HG03457 (cell line): Measurements from ENCODE around the gene BEST1.
"Not testable (repeated sequence)": the region's sequence is repeated elsewhere in the genome, so short reads cannot be mapped to it uniquely, and the experiment has no call there.

Experiments
- ATAC-seq: cut with Tn5 transposase; IDR thresholded peaks from one replicate; pipeline ENCODE4 v1.9.1; 2021; ENCODE audit warnings: moderate number of reproducible peaks; ENCODE audit not compliant: unreplicated experiment

Gene BEST1

DNA sequence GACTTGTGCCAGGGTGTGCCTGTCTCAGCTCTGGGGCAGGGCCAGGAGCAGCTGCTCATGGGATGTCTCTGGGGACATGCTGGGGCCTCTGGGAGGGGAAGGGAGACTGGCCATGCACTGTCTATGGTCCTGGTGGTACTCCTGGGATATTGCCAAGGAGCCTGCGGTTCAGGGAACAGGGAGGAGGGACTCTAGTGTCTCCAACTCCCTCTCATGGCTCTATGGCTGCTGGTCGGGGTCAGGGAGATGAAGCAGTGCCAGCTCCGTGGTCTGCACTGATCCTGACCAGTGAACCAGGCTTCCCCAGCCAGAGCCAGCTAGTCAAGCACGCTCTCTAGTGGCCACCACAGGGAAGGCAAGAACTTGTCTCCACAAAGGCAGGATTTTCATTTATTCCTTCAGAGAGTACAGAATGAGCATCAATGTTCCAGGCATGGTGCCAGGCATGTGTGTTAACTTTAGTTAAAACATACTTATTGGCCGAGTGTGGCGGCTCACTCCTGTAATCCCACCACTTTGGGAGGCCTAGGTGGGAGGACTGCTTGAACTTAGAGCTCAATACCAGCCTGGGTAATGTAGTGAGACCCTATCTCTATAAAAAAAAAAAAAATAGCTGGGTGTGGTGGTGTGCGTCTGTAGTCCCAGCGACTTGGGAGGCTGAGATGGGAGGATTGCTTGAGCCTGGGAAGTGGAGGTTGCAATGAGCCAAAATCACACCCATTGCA, 2.5 kb upstream of the BEST1 start:
- ATAC-seq: no peak

- no peak for ATAC-seq
Measured at GRCh38 chr11:61948505-61948904, 1.6 kb upstream of the BEST1 start.

- ATAC-seq: no peak
Measured at GRCh38 chr11:61949169-61950034, 749 bp upstream of the BEST1 start.

DNA sequence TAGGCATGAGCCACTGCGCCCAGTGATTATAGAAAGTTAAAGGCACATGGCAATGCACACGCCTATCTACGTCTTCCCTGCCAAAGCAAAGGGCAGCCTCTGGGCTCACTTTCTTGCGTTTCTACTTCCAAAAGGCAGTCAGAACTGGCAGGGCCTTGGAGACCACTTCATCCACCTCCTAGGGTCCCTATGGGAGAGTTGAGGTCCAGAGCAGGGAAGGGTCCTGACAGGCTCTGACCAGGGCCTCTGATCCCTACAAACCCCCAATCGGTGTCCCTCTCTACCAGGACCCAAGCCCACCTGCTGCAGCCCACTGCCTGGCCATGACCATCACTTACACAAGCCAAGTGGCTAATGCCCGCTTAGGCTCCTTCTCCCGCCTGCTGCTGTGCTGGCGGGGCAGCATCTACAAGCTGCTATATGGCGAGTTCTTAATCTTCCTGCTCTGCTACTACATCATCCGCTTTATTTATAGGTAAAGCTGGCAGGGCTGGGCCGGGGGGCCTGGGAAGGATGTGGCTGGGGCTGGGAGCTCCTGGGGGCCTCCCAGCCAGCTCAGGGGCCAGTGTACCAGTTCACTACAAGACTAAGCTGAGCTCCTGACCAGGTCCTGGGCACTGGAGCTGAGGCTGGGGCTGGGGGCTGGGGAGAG, 1.5 kb downstream of the BEST1 start:
- ATAC-seq: no peak

DNA sequence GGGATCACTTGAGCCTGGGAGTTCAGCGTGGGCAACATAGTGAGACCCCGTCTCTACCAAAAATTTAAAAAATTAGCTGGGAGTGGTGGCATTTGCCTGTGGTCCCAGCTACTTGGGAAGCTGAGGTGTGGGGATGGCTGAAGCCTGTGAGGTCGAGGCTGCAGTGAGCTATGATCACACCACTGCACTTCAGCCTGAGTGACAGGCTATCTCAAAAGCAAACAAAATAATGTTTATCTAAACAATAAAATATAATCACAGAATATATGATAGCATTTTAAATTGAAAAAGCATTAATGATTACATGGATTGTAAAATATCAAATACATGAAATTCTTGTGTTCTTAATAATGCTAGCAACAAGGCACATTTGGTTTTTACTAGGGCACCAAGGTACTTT, 2.7 kb downstream of the BEST1 start:
- ATAC-seq: no peak

DNA sequence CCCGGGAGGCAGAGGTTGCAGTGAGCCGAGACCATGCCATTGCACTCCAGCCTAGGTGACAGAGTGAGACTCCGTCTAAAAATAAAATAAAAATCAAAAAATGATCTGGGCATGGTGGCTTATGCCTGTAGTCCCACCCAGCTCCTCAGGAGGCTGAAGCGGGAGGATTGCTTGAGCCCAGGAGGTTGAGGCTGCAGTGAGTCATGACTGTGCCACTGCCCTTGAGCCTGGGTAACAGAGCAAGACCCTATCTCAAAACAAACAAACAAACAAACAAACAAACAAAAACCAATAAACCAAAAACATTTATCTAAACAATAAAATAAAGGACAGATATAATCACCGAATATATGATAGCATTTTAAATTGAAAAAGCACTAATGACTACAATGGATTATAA, 3.5 kb downstream of the BEST1 start:
- ATAC-seq: not testable (repeated sequence)

GRCh38 chr11:61954106-61954850, 4.1 kb downstream of the BEST1 start:
- no peak for ATAC-seq

GRCh38 chr11:61954851-61955421, 4.8 kb downstream of the BEST1 start:
- no peak for ATAC-seq

GRCh38 chr11:61955422-61956135, 5.4 kb downstream of the BEST1 start:
- no peak for ATAC-seq

DNA sequence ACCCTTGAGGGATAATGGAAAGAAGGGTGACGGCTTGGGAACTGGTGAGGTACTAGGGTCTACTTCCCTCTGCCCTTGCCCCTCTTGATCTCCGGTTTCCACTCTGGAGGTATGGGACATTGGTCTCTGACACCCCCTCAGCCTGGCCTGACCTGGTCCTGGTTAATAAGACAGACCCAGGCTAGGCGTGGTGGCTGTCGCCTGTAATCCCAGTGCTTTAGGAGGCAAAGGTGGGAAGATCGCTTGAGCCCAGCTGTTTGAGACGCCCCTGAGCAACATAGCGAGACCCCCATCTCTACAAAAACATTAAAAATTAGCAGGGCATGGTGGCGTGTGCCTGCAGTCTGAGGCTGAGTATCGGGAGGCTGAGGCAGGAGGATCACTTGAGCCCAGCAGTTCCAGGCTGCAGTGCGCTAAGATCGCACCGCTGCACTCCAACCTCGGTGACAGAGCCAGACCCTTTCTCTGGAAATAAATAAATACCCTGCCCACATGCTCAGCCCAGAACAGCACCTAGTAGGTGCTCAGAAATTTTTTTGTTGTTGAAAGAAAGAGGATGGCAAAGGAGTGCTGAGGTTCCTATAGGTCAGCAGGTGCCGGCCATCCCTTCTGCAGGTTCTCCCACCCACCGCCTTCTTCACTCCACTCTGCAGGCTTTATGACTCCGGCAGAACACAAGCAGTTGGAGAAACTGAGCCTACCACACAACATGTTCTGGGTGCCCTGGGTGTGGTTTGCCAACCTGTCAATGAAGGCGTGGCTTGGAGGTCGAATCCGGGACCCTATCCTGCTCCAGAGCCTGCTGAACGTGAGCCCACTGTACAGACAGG, 6.3 kb downstream of the BEST1 start:
- no peak for ATAC-seq

- no peak for ATAC-seq
Measured at GRCh38 chr11:61957021-61957770, 7.0 kb downstream of the BEST1 start.

DNA sequence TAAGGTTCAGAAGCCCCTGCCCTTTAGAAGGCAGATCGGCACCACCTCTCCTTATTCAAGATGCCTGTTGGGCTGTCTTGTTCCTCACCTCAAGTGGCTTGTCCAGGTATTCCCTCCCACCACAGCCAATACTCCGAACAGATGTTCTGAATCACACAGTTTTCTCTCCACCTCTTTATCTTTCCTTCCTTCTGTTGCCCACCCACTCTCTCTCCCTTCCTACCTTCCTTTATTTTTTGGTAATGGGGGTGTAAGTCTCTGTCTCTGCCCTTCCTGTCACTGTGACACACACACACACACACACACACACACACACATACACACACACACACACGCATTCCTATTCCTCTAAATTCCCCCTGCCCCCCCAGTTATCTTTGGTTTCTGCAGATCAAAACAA, 8.4 kb downstream of the BEST1 start:
- ATAC-seq: no peak

DNA sequence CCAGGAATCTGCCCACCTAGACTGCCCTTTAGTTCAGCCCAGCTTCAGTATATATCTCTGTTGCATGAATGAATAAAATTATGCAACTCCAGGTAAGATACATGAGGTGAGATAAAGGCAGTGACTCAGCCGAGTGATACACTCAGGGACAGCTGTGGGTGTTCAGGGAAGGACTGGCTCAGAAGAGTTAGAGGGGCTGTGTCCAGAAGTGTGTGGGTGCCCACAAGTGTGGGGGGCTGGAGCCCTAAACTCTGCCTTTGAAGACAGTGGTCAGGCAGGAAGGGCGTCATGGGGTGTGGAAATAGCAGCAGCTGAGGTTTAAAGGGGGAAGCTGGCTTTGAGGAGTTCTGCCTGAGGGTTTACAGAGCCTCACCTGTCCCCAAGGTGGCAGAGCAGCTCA, 9.0 kb downstream of the BEST1 start:
- no peak for ATAC-seq

GRCh38 chr11:61959678-61960077, 9.5 kb downstream of the BEST1 start:
- ATAC-seq: no peak

GRCh38 chr11:61960532-61960931, 10.4 kb downstream of the BEST1 start:
- ATAC-seq: no peak

DNA sequence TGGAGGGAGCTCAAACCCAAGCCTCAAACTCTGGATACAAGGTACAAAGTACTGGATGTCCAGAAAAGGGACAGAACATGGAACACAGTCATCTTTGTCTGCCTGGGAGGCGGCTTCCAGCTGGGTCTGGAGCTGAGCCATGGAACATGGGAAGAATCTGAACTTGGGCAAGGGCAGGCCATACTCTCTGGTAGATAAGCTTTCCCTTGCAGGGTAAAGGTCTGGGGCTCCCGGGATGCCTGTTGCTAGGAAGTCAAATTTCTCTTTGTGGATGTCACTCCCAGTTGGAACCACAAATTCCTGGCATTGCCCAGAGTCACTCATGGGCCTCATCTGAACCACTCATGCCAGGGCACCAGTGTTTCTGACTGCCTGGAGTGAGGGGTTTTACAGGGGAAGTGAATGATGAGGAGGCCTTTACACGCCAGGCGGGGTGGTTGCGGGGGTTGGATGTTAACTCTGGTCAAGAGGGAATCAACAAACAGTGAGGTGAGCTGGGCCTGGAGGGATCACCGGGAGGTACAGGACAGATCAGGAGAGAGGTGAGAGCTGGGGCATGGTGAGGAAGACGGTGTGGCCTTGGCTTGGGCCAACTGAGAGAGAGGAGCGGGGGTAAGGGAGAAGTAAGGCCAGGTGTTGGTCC, 11.5 kb downstream of the BEST1 start:
- ATAC-seq: no peak

DNA sequence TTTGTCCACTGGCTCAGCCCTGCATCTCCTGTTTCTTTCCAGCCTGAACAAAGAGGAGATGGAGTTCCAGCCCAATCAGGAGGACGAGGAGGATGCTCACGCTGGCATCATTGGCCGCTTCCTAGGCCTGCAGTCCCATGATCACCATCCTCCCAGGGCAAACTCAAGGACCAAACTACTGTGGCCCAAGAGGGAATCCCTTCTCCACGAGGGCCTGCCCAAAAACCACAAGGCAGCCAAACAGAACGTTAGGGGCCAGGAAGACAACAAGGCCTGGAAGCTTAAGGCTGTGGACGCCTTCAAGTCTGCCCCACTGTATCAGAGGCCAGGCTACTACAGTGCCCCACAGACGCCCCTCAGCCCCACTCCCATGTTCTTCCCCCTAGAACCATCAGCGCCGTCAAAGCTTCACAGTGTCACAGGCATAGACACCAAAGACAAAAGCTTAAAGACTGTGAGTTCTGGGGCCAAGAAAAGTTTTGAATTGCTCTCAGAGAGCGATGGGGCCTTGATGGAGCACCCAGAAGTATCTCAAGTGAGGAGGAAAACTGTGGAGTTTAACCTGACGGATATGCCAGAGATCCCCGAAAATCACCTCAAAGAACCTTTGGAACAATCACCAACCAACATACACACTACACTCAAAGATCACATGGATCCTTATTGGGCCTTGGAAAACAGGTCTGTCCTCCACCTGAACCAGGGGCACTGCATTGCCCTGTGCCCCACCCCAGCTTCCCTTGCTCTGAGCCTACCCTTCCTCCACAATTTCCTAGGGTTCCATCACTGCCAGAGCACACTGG, 12.3 kb downstream of the BEST1 start:
- ATAC-seq: no peak

- no peak for ATAC-seq
Measured at GRCh38 chr11:61963016-61963281, 12.8 kb downstream of the BEST1 start.
